ENCODE results near the gene GLRX3.
"Not testable (repeated sequence)": the region's sequence is repeated elsewhere in the genome, so short reads cannot be mapped to it uniquely, and the experiment has no call there.

The GLRX3 gene

GRCh38 chr10:130196511-130197487 lies 60.6 kb downstream of the GLRX3 start:
- in situ Hi-C loops (cut with HindIII; ENCODE audit: low pct_ligation_motif_present, low pct_unique_long_range_greater_than_20kb, low sequenced_read_pairs) = no loop called here

DNA sequence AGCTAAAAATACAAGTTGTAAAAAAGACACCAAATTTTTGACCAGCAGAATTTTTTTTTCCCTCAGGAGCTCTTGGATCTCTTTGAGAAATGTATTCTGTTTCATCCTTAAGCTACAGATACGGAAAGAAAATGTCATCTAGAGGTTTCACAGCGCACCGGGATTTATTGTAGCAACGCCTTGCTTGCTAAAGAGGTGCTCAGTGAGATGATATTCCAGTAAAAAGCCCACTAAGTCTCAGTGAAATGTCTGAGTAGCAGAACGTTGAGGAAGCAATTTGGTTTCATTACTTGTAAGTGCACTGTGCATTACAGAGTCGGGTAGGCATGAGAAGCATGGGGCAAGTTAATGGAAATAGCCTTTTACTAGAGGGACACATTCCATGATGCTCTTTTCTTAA lies 62.5 kb downstream of the GLRX3 start:
- in situ Hi-C loops (cut with HindIII; ENCODE audit: low pct_ligation_motif_present, low pct_unique_long_range_greater_than_20kb, low sequenced_read_pairs) = no loop called here
- no peak for DNase-seq

More at GRCh38 chr10:130196511-130197487, 60.6 kb downstream of the GLRX3 start:
- DNase-seq = no peak

GRCh38 chr10:130200179-130201042 lies 64.2 kb downstream of the GLRX3 start:
- DNase-seq = no peak
- in situ Hi-C loops (cut with HindIII; ENCODE audit: low pct_ligation_motif_present, low pct_unique_long_range_greater_than_20kb, low sequenced_read_pairs) = no loop called here

- no peak for DNase-seq
- in situ Hi-C loops (cut with HindIII; ENCODE audit: low pct_ligation_motif_present, low pct_unique_long_range_greater_than_20kb, low sequenced_read_pairs) = no loop called here
Measured at GRCh38 chr10:130201043-130201380, 64.8 kb downstream of the GLRX3 start.

DNA sequence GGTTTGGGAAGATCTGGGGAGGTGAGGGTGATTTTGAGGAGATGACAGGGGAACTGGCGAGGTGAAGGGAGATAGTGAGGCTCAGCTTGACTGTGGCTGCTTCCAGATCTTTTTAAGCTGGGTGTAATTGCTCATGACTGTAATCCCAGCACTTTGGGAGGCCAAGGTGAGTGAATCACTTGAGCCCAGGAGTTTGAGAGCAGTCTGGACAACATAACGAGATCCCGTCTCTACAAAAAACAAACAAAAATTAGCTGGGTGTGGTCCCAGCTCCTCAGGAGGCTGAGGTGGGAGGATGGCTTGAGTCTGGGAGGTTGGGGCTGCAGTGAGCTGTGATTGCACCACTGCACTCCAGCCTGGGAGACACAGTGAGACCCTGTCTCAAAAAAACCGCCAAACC lies 66.0 kb downstream of the GLRX3 start:
- DNase-seq; in situ Hi-C loops (cut with HindIII; ENCODE audit: low pct_ligation_motif_present, low pct_unique_long_range_greater_than_20kb, low sequenced_read_pairs): not testable (repeated sequence)

DNA sequence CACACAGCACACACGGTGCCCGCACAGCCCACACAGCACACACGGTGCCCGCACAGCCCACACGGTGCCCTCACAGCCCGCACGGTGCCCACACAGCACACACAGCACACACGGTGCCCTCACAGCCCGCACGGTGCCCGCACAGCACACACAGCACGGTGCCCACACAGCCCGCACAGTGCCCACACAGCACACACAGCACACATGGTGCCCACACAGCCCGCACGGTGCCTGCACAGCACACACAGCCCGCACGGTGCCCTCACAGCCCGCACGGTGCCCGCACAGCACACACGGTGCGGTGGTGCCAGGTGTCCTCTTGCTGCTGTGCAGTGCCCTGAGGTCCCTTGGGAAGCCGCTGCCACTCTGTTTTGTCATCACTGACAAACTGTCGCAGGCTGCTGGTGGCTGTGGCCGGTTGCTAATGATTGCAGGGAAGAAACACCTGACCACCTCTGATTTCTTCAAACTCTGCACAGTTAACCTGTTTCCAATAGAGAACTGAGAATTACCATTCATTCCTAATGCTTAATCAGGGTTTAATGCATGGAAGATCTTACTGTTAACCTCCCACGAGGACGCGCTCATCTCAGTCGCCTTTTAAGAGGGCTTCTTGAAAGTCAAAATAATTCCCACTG lies 66.9 kb downstream of the GLRX3 start:
- DNase-seq = no peak
- in situ Hi-C loops (cut with HindIII; ENCODE audit: low pct_ligation_motif_present, low pct_unique_long_range_greater_than_20kb, low sequenced_read_pairs) = no loop called here

DNA sequence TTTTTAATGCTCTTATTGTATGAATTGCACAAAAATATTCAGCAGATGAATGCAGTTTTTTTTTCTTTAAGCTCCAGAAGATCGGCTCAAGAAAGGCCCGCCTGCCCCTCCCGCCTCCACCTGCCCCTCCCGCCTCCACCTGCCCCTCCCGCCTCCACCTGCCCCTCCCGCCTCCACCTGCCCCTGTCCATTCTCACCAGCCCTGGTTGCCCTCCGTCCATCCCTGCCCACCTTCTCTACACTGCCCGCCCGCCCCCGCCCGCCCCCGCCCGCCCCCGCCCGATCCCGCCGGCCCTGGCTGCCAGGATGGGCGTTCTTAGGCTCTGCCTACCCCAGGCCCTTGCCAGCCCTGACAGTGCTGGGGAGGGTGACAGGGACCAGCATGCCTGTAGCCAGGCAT lies 67.4 kb downstream of the GLRX3 start:
- no peak for DNase-seq
- in situ Hi-C loops (cut with HindIII; ENCODE audit: low pct_ligation_motif_present, low pct_unique_long_range_greater_than_20kb, low sequenced_read_pairs) = no loop called here

GRCh38 chr10:130206216-130206737 lies 70.1 kb downstream of the GLRX3 start:
- no peak for DNase-seq
- in situ Hi-C loops (cut with HindIII; ENCODE audit: low pct_ligation_motif_present, low pct_unique_long_range_greater_than_20kb, low sequenced_read_pairs) = no loop called here

GRCh38 chr10:130207205-130207604 lies 71.0 kb downstream of the GLRX3 start:
- in situ Hi-C loops (cut with HindIII; ENCODE audit: low pct_ligation_motif_present, low pct_unique_long_range_greater_than_20kb, low sequenced_read_pairs) = no loop called here

GRCh38 chr10:130208807-130209206 lies 72.6 kb downstream of the GLRX3 start:
- DNase-seq = no peak
- in situ Hi-C loops (cut with HindIII; ENCODE audit: low pct_ligation_motif_present, low pct_unique_long_range_greater_than_20kb, low sequenced_read_pairs) = no loop called here

More at GRCh38 chr10:130207205-130207604, 71.0 kb downstream of the GLRX3 start:
- DNase-seq = no peak

DNA sequence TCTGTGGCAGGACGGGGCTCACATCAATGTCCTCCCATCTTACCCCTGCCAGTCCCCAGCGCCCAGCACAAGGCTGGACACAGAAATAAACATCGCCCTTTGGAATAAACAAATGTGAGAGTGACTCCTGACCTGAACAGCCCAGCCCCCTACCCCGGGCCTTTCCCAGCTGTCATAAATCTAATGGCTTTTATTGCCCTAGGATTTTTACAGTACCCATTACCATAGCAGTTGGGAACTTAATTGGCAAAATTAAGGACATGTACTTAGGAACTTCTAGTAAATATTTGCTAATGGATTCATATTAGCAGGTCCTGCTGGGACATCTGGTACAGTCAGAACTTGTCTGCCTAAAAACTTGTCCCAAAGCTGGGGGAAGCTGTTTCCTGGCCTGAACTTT lies 76.6 kb downstream of the GLRX3 start:
- in situ Hi-C loops (cut with HindIII; ENCODE audit: low pct_ligation_motif_present, low pct_unique_long_range_greater_than_20kb, low sequenced_read_pairs) = no loop called here
- DNase-seq = no peak

GRCh38 chr10:130213286-130214080 lies 77.3 kb downstream of the GLRX3 start:
- in situ Hi-C loops (cut with HindIII; ENCODE audit: low pct_ligation_motif_present, low pct_unique_long_range_greater_than_20kb, low sequenced_read_pairs) = no loop called here

GRCh38 chr10:130214431-130214830 lies 78.2 kb downstream of the GLRX3 start:
- no peak for DNase-seq
- in situ Hi-C loops (cut with HindIII; ENCODE audit: low pct_ligation_motif_present, low pct_unique_long_range_greater_than_20kb, low sequenced_read_pairs) = no loop called here

More at GRCh38 chr10:130213286-130214080, 77.3 kb downstream of the GLRX3 start:
- no peak for DNase-seq

DNA sequence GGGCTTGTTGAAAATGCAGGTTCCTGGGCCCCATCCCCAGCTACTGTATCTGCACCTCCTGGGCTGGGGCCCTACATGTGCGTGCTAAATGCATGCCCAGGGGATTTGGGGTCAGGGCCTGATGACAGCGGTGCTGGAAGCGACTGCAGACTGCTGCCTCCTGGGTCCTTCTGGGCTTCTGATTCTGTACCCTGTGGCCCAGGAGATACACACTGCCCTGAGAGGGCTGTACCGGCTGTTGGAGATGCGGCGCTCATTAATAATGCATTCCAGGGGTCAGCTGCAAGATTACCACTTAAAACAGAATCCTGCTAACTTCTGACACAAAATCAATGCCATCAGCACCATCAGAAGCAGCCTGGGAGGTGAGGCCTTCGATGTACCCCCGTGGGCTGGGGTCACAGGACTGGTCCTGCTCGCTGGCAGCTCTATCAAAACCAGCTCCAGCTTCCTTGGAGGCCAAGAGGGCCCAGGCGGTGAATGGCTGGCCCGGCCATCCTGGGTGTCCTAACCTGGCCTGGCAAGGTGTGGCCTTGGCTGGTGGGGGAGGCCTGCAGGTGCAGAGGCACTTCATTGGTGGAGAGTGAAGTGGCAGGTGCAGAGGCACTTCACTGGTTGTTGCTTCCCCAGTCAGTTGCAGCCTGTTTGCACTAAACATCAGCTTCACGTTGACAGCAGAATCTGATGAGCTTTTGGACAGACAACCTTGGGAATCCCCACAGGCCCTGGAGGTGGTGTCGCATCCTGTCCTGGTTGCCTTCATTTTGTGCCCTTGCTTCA lies 79.2 kb downstream of the GLRX3 start:
- no peak for DNase-seq
- in situ Hi-C loops (cut with HindIII; ENCODE audit: low pct_ligation_motif_present, low pct_unique_long_range_greater_than_20kb, low sequenced_read_pairs) = no loop called here

DNA sequence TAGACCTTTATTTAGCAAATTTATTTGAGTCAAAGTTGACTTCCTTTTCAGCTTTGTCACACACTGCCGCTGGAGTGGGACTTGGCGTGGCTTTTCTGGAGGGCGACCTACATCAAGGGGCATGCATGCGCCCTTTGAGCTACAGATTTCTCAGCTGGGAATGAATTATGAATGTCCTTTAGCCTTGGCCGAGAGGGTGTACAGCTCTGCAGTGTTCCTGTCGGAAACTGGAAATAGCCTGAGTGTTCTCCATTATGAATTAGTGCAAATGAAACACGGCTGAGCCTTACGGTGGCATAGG lies 79.7 kb downstream of the GLRX3 start:
- no peak for DNase-seq
- in situ Hi-C loops (cut with HindIII; ENCODE audit: low pct_ligation_motif_present, low pct_unique_long_range_greater_than_20kb, low sequenced_read_pairs) = no loop called here

DNA sequence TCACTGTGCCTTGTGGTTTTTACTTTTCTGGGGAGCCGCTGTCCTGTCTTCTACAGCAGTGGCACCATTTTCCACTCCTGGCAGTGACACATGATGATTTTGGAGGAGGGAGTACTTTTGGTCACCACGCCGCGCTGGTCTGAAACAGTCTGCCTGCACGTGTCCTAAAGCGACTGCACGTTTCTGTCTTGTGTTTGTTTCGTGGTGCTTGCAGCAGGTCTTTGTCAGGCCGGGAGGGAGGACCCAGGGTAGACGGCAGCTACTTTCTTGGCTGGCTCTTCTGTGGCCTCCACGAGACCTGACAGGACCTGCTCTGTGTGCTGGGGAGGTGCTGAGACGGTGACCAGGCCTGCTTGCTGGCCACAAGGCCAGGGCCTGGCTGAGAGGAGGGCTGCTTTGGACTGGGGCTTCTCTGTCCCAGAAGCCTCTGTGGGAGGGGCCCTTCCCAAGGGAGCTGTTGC lies 82.0 kb downstream of the GLRX3 start:
- DNase-seq = no peak
- in situ Hi-C loops (cut with HindIII; ENCODE audit: low pct_ligation_motif_present, low pct_unique_long_range_greater_than_20kb, low sequenced_read_pairs) = no loop called here

- no peak for DNase-seq
- in situ Hi-C loops (cut with HindIII; ENCODE audit: low pct_ligation_motif_present, low pct_unique_long_range_greater_than_20kb, low sequenced_read_pairs) = no loop called here
Measured at GRCh38 chr10:130218936-130219335, 82.7 kb downstream of the GLRX3 start.
